ENCODE results near the gene KIF1B. TPM values are rescaled to one million over a fixed set of nuclear protein-coding genes. Genes with fewer than 3 reads are reported as not detected.

Gene KIF1B
- total and polyA plus RNA-seq, 2 experiments from 2014 or later: 21.5 to 68.4 TPM

GRCh38 chr1:10171995-10172669 lies 38.2 kb upstream of the KIF1B start:
- no peak overlapping the region for H3K4me2 ChIP-seq
- no peak overlapping the region for H3K4me3 ChIP-seq
- ATAC-seq (no peak), DNase-seq (ENCODE audit: low spot score) (no peak)
- H3K9me2 ChIP-seq (ENCODE audit: insufficient read depth): no peaks in the 10 kb centered on the region
- H3K36me3 Mint-ChIP-seq (ENCODE audit: low read depth): peaks cover 52% of the 10 kb centered on the region
- H3K4me1 Mint-ChIP-seq: no peaks in the 10 kb centered on the region
- TF ChIP-seq ZNF114 (CRISPR knock-in tag; IDR thresholded peaks at IDR 0.05) (no peak), NANOG (IDR thresholded peaks at IDR 0.05; ENCODE audit: borderline replicate concordance) (no peak), CREB1 (CRISPR knock-in tag; IDR thresholded peaks at IDR 0.05; ENCODE audit: low read depth) (no peak), CTCF (conservative IDR thresholded peaks at IDR 0.05; ENCODE audit: low read depth in 2 of 2) (no peak), POLR2AphosphoS5 (IDR thresholded peaks at IDR 0.05; ENCODE audit: low read depth) (no peak), EZH2phosphoT487 (IDR thresholded peaks at IDR 0.05; ENCODE audit: unreplicated experiment) (no peak)
- H3K4me3 Mint-ChIP-seq: no peak overlapping the region
- H3K9me3 Mint-ChIP-seq: peaks cover 3% of the 10 kb centered on the region; the same call in 2 of the 3 replicates
- no peaks in the 10 kb centered on the region for H4K20me1 ChIP-seq (replicated peaks; ENCODE audit: insufficient read depth)
- H3K27me3 ChIP-seq (ENCODE audit: insufficient read depth): no peaks in the 10 kb centered on the region
- H3K27me3 Mint-ChIP-seq (ENCODE audit: insufficient read depth, low read depth, poor library complexity): peaks cover 4% of the 10 kb centered on the region
- no peaks in the 10 kb centered on the region for H3K4me1 ChIP-seq (ENCODE audit: insufficient read depth)
- H3K79me2 ChIP-seq (replicated peaks; ENCODE audit: insufficient read depth): no peaks in the 10 kb centered on the region
- H3F3A ChIP-seq (replicated peaks; ENCODE audit: low read depth): 0 out of 2 replicates have a peak, but pooled peaks cover 2% of the 10 kb centered on the region
- H3K27ac ChIP-seq (ENCODE audit: low read depth): no peak overlapping the region
- no peak overlapping the region for H3K27ac Mint-ChIP-seq
- peaks cover 14% of the 10 kb centered on the region for H3K36me3 ChIP-seq (ENCODE audit: insufficient read depth)
- H2AFZ ChIP-seq: no peak overlapping the region

- peaks cover 52% of the 10 kb centered on the region for H3K36me3 Mint-ChIP-seq (ENCODE audit: low read depth)
Observed at GRCh38 chr1:10173582-10173981, 36.8 kb upstream of the KIF1B start.

More at GRCh38 chr1:10173582-10173981, 36.8 kb upstream of the KIF1B start:
- Histone ChIP-seq H3K79me2 (replicated peaks; ENCODE audit: insufficient read depth) (no peaks in the 10 kb centered on the region), H4K20me1 (replicated peaks; ENCODE audit: insufficient read depth) (no peaks in the 10 kb centered on the region), H3K4me1 (ENCODE audit: insufficient read depth) (peaks cover 6% of the 10 kb centered on the region; the same call in 1 of the 2 replicates), H3K4me2 (no peak overlapping the region), H3K9me2 (ENCODE audit: insufficient read depth) (no peaks in the 10 kb centered on the region), H3K27me3 (ENCODE audit: insufficient read depth) (no peaks in the 10 kb centered on the region), H2AFZ (no peak overlapping the region), H3K27ac (ENCODE audit: low read depth) (no peak overlapping the region), H3K4me3 (no peak overlapping the region), H3K36me3 (ENCODE audit: insufficient read depth) (peaks cover 14% of the 10 kb centered on the region), H3F3A (replicated peaks; ENCODE audit: low read depth) (0 out of 2 replicates have a peak, but pooled peaks cover 5% of the 10 kb centered on the region)
- TF ChIP-seq EZH2 (IDR thresholded peaks at IDR 0.05; ENCODE audit: low read depth, unreplicated experiment): no peak
- TF ChIP-seq CTCF (conservative IDR thresholded peaks at IDR 0.05; ENCODE audit: low read depth in 2 of 2): 0 out of 4 replicates have a peak, but pooled peaks of 1 of the 2 experiments have one; percentile 10
- ATAC-seq (peak; percentile 41; the same call in 2 of the 3 replicates), DNase-seq (ENCODE audit: low spot score) (peak; percentile 26)
- H3K4me1 Mint-ChIP-seq: peaks cover 6% of the 10 kb centered on the region
- H3K9me3 Mint-ChIP-seq: peaks cover 3% of the 10 kb centered on the region; the same call in 2 of the 3 replicates
- no peak overlapping the region for H3K27ac Mint-ChIP-seq
- no peak overlapping the region for H3K4me3 Mint-ChIP-seq
- H3K27me3 Mint-ChIP-seq (ENCODE audit: insufficient read depth, low read depth, poor library complexity): peaks cover 4% of the 10 kb centered on the region
